NCI-H2029 (cell line): ENCODE measurements around the gene CYP2D6.

ENCODE experiments used
- DNase-seq: peaks from one replicate; lab custom pipeline; 2025; lab: John Stamatoyannopoulos, UW

Gene CYP2D6

DNA sequence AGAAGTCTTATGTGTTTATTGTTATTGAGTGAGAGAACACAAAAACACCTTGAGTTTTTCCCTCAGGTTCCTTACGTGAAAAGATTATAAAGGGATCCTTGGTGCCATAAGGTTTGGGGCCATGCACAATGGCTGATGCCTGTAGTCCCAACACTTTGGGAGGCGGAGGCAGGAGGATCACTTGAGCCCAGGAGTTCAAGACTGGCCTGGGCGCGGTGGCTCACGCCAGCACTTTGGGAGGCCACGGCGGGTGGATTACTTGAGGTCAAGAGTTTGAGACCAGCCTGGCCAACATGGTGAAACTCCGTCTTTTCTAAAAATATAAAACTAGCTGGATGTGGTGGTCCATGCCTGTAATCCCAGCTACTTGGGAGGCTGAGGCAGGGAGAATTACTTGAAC, 45.7 kb downstream of the CYP2D6 start:
- DNase-seq = no peak

- no peak for DNase-seq
These were observed 47.5 kb downstream of the CYP2D6 start for GRCh38 chr22:42083119-42083518.

- no peak for DNase-seq
These were observed 50.3 kb downstream of the CYP2D6 start for GRCh38 chr22:42080287-42080686.

- DNase-seq = peak; percentile 97
These were observed 51.0 kb downstream of the CYP2D6 start, which contains the start of gene SMDT1 for GRCh38 chr22:42079319-42080251. SMDT1 (plus strand) TSS chr22:42079700; CDS start chr22:42079769, 69 bp downstream.

- no peak for DNase-seq
These were observed 51.9 kb downstream of the CYP2D6 start for GRCh38 chr22:42078469-42079318.

- no peak for DNase-seq
These were observed 53.0 kb downstream of the CYP2D6 start for GRCh38 chr22:42077486-42078125.

- DNase-seq = no peak
These were observed 53.7 kb downstream of the CYP2D6 start for GRCh38 chr22:42076764-42077485.
